Stimulated activated CD8-positive, alpha-beta memory T cell treated with anti-CD3 and anti-CD28 coated beads, Interleukin-7, amount 100 ng/mL, for 4 hours (primary cell): ENCODE data around the gene TMEM233.
"Not testable (repeated sequence)": the region's sequence is repeated elsewhere in the genome, so short reads cannot be mapped to it uniquely, and the experiment has no call there.

ENCODE experiments used
- DNase-seq, 2 donors: peaks; one replicate each; pipeline ENCODE4 v3.0.0-alpha.2; 2020; ENCODE audit warnings: low read depth in 2 of 2

TMEM233 gene

GRCh38 chr12:119658166-119658565 is 64.6 kb downstream of the TMEM233 start:
- DNase-seq = not testable (repeated sequence)

DNA sequence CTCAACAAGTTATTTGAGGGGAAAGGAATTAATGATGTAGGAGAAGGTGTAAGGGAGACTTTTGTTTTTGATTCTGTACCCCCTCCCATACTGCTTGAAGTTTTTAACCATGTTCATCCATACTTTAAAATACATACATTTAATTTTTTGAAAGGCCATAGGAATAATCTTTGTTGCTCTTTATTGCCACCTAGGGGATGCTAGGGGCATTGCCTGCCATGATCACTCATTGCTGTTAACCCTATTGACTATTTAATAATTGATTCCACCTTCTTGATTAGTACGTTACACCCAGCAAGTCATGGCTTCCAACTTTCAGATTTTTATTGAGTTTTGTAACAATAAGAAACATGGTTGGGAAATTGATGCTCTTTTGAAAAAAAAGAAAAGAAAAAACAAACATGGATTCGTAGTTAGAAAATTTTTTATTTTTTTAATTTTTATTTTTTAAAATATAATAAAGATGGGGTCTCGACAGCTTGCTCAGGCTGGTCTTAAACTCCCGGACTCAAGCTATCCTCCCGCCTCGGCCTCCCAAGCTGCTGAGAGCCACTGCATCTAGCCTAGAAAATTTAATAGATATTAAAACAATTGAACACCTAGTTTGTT is 65.8 kb downstream of the TMEM233 start:
- peak in 1 of 2 donors; percentile 12 for DNase-seq

- no peak for DNase-seq
These were observed 66.5 kb downstream of the TMEM233 start for GRCh38 chr12:119660076-119660475.

DNA sequence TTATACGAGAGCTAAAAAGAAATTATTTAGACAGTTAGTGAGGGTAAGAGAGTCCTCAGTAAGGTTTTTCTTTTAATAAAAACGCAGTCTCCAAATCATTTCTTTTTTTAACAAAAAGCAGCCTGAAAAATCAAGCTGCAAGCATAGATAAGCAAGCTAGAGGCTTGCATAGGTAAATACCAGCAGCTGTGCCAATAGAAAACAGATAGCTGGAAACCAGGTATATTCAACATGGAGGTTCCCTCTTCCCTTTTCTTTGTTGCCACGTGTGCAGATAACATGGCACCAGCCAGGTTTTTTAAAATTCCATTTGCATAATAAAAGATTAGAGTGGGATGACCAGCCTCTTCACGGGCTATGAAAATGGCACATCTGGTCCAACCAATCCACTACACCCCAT is 68.3 kb downstream of the TMEM233 start:
- DNase-seq = no peak

GRCh38 chr12:119664642-119665041 is 71.1 kb downstream of the TMEM233 start:
- DNase-seq = no peak

DNA sequence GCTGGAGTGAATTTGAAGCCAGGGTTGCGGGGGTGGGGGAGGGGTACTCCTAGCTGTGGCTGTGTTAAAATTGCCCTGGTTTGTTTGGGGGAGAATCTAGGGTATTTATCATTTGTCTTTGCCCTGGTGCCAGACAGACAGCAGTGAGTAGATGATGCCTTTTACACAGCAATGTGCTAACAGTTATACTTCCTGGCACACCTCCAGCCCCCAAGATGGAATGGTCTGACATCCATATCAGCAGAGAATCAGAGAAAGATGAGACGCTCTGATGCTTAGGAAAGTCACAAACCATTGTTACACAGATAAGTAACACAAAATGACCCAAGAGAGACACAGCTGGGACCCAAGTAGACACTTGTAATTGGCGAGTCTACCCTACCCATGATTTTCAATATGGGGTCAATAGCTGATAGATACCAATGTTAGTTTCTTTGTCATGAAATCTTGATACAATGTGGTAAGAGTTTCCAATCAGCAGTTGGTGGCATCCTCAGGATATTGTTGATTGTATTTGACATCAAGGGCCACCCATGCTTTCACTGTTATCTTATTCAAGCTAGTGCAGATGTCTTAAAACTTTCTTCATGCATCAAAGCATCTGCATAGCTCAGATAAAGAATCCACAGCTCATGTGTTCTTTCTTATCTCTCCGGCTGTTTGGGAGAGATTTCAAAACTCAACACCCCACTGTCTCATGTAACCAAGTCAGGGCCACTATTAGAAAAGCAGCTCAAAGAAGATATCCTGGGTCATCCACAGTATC is 71.8 kb downstream of the TMEM233 start:
- no peak for DNase-seq

DNA sequence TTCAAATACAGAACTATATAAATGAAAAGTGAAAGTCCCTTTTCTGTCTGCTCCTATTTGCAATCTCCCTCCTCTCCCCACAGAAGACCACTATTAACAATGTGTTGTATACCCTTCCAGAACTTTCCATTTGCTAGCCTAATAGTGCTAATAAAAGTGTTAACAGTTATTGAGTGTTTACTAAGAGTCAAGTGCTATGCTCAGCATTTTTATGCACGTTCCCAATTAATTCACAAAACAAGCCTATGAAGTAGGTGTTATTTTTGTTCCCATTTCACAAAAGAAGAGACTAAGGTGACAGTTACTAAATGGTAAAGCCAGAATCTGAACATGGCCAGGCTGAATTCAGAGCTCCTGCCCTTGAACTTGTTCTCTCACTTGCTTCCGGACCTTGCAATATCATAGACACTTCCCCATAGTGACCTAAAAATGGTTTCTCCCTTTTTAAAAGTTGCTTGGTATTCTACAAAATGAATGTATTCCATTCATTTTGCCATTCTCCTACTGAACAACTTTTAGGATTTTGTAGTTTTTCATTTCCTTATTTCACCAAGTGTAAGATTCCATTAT is 72.7 kb downstream of the TMEM233 start:
- DNase-seq = no peak

DNA sequence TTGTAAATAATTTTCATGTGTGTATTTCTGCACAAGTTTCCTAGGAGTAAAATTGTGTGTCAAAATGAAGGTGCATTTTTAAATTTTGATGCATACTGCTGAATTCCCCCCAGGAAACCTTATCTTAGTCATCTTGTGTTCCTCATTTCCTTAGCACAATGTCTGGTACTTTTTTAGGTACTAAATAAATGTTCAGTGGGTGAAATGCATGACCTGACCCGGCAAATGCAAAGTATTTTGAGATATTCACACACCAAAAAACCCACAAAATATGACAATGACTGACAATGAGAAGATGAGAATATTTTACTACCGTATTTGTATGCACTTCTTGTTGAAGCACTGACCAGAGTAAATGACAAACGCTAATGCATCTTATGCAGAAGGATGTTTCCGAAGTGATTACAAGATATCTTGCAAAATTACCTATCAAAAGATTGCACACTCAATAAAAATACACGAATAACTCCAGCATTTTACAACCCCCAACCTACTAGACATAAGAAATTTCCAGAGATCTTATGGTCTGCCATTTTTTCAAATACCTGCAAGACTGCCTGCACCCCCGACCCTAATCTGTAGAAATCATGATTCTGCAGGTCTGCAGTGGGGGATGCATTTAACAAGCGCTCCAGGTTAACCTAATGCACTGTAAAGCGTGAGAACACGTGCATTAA is 73.5 kb downstream of the TMEM233 start:
- DNase-seq = no peak

DNA sequence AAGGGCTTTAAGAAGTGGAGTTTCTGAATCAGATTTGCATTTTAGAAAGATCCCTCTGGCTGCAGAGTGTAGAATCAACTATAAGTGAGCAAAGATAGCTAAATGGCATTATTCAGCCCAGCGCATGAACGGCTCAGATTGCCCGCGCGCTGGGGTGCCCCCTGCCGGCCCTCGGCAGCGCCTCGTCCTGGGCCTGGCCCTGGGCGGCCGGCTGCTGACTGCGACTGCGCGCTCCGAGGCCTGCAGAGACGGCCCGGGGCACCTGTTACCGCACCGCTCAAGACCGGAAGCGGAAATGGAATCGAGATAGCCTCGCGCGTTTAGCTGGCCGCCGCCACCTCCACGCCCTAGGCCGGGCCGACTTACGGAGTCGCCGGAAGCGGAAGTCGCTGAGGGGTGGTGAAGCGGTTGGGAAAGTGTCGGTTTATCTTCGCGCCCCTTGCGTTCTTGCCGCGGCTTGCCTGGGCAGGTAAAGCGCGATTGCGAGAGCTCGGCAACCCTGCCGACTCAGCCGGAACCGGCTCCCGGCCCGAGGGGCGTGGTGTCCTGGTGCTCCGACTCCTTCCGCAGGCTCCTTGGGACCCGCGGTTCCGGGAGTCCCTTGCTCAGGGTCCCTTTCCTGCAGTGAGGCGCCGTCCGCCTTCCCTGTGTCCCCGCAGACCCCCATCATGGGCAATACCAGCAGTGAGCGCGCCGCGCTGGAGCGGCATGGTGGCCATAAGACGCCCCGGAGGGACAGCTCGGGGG is 74.2 kb downstream of the TMEM233 start, which contains the start of gene PRKAB1:
TSS of gene PRKAB1 (plus strand) at position 557 of the 747 bp plus-strand sequence. CDS start at position 669, 112 bp downstream.
- peak; percentile 90 to 96 for DNase-seq

DNA sequence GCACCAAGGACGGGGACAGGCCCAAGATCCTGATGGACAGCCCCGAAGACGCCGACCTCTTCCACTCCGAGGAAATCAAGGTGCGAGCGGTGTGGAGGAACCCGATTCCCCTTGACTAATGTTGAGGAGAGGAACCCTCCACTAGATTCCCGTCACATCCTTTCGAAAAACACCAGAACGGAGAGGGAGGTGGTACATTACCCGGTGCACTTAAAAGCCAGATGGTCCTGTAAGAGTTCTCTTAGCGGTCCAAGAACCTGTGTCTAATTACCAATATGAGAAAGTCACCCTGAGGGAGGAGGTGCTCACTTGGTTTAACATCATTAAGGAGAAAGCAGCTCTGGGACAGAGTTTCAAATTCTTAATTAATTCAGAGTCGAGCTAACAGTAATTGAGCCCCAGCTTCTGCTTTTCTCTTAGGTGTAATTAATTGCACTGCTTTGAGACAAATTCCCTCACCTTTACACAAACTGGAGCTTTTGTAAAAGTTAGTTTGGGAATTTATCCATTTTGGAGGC is 74.8 kb downstream of the TMEM233 start:
- DNase-seq = no peak

DNA sequence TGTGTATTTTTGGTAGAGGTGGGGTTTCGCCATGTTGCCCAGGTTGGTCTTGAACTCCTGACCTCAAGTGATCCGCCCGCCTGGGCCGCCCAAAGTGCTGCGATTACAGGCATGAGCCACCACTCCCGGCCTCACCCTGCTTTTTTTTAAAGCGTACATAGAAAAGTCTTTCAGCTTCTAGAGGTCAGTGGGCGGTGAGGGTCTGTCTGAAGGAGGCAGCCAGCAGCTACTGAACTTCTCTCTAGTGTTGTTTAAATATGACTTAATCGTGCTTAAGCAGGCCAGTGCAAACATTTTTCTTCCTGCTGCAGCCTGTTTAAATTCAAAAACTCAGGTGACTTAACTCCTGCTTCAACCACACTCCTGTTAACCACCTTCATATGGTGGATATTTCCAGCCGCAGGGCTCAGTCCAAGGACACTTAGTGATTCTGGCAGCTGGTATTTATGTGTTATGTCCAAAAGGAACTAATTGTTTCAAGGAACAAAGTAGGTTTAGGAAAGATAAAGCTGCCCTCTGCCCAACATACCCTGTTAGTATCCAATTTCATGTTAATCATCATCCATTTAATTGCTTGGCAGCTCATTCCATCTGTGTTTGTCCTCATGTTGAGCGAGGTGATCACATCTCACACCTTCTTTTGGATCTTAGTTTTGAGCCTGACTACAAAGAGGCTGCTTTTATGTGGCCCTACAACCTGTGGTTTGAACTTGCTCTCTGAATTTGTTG is 76.3 kb downstream of the TMEM233 start:
- no peak for DNase-seq

DNA sequence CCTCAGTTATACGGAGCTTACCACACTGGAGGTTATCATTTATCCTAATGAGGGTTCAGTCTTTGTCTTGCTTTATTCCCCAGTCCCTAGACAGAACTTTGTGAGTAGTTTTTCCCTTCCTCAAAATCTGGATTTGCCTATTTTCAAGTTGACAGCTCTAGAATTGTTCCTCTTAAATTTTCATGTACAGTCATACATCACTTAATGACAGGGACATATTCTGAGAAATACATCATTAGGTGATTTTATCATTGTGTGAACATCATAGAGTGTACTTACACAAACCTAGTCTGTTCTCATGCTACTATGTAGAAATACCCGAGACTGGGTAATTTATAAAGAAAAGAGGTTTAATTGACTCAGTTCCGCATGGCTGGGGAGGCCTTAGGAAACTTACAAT is 77.5 kb downstream of the TMEM233 start:
- no peak for DNase-seq

GRCh38 chr12:119672194-119672593 is 78.6 kb downstream of the TMEM233 start:
- DNase-seq = no peak

- DNase-seq = no peak
These were observed 80.1 kb downstream of the TMEM233 start for GRCh38 chr12:119673634-119674033.

DNA sequence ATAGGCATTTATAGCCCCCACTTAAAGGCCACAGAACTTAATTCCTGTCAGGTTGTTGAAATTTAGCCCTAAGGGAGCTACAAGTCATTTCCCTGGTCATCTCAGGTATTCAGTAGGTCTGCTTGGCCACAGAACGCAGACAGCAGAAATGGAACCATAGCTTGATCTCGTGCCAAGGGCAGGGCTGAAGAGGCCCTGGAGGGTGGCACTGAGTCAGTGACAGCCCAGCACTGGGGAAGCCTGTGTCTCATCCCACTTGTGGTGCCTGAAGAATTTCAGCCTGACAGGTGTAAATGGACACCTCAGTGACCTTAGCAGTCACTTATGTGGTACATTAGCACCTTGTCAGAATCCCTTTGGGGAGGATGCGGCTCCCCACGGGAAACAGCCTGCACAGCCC is 81.0 kb downstream of the TMEM233 start:
- no peak for DNase-seq

DNA sequence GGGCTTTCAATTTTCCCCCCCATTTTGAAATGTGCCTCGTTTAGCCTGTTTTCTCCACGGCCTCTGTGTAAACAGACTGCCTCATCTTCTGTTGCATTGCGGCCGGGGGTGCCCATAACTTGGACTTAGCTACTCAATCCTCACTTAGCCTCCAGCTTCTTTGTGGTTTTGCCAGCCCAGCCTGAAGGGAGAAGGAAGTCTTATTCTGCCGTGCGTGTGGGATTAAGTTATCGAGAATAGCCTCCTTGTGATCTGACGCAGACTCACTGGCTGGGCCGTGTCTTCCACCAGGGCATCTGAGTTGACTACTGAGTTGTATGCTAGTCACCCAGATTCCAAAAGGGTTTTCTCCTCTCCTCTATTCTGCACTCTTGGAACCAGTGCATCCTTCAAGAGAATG is 82.4 kb downstream of the TMEM233 start:
- no peak for DNase-seq

- DNase-seq = no peak
These were observed 83.0 kb downstream of the TMEM233 start for GRCh38 chr12:119676573-119676972.

- DNase-seq = no peak
These were observed 84.9 kb downstream of the TMEM233 start for GRCh38 chr12:119678459-119678858.

- DNase-seq = no peak
These were observed 85.5 kb downstream of the TMEM233 start for GRCh38 chr12:119679081-119679480.

- no peak for DNase-seq
These were observed 85.9 kb downstream of the TMEM233 start for GRCh38 chr12:119679490-119679889.

DNA sequence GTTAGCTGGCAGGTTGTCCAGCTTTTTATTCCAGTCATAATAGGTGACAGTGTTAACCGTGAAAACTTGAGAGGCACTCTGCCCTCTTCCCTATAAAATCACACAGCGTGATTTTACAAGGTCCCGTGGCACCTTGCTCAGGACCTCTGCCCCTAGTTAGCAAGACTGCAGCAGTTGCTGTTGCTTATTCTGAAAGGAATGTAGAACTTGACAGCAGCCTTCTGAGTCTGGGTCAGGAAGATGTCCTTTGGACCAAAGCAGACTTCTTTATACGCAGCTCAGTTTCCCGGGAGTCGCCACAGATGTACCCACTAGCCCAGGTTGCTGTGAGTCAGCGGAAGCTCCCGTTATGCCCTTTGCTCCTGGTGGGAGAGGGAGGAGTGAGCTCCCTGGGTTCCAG is 87.5 kb downstream of the TMEM233 start:
- DNase-seq = no peak
